ENCODE measurements around the gene SNCG. TPM values are rescaled to one million over a fixed set of nuclear protein-coding genes. Genes with fewer than 3 reads are reported as not detected.
"Not testable (repeated sequence)": the region's sequence is repeated elsewhere in the genome, so short reads cannot be mapped to it uniquely, and the experiment has no call there.

Gene SNCG
- total RNA-seq, 1 experiment from 2014 or later: 61.1 TPM

DNA sequence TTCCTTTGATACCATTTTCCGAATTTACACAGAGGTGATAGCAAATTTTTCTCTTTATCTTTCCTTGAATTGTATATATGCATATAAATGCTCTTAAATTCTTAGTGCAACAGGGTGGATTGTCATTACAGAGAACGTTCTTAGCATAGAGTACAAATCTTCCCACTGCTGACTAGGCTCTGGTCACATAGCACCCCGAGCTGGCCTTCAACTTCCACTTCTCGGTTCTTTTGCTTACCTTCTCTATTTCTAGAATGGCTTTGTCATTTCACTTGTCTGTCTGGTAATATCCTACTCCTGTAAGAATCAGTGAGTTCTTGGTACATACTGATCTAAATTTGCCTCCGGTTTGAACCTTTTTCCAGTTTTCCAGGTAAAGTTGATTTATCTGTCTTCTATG lies 23.3 kb downstream of the SNCG start:
- peaks cover 10 to 40% of the 10 kb centered on the region in 2 experiments; a peak in 3 of 4 replicates for H3K4me1 ChIP-seq (ENCODE audit: control insufficient read depth in 1 of 2, insufficient read depth in 2 of 2, low read length in 2 of 2)
- ChIA-PET RAD21 (ENCODE audit: low non-redundant PET in 1 of 2, low total read pairs in 2 of 2, uncharacterized antibody in 2 of 2, unreplicated experiment in 2 of 2) (no interaction called here), POLR2A (no interaction called here), CTCF (no interaction called here)
- no peaks in the 10 kb centered on the region for H3K9me3 ChIP-seq (ENCODE audit: control insufficient read depth in 1 of 2, insufficient read depth in 1 of 2, low read depth in 1 of 2, low read length in 2 of 2)
- ATAC-seq (no peak), DNase-seq (ENCODE audit: low read depth, low spot score) (no peak)
- no peak overlapping the region for H3K9ac ChIP-seq (ENCODE audit: low read length)
- no peaks in the 10 kb centered on the region for H3K36me3 ChIP-seq (ENCODE audit: control insufficient read depth in 1 of 2, insufficient read depth in 2 of 2, low read length in 2 of 2)
- no TSS peak for BruUV-seq (replicated peaks)
- H2AFZ ChIP-seq (ENCODE audit: low read depth, low read length, poor library complexity, severe bottlenecking): no peak overlapping the region
- H3K4me3 ChIP-seq (replicated peaks in 1 of 2; ENCODE audit: low read depth in 1 of 2, low read length in 2 of 2): no peak overlapping the region
- H3K4me2 ChIP-seq (ENCODE audit: low read length): no peak overlapping the region
- no peaks in the 10 kb centered on the region for H3K9me2 ChIP-seq (ENCODE audit: insufficient read depth)
- no peaks in the 10 kb centered on the region for H3K79me2 ChIP-seq (ENCODE audit: insufficient read depth, low read length)
- H3K27ac ChIP-seq (ENCODE audit: low read depth, low read length): no peak overlapping the region
- TF ChIP-seq ZNF274 (IDR thresholded peaks at IDR 0.05; ENCODE audit: low read depth, low read length): no peak
- no peak for TF ChIP-seq POLR2AphosphoS5 (IDR thresholded peaks at IDR 0.05; ENCODE audit: low read depth, low read length)
- TF ChIP-seq SP1 (IDR thresholded peaks at IDR 0.05; ENCODE audit: low read depth): no peak
- TF ChIP-seq EZH2 (IDR thresholded peaks at IDR 0.05): no peak
- TF ChIP-seq ZFX (IDR thresholded peaks at IDR 0.05): no peak
- TF ChIP-seq EZH2phosphoT487 (IDR thresholded peaks at IDR 0.05; ENCODE audit: borderline replicate concordance): no peak
- no peak for TF ChIP-seq POLR2A (IDR thresholded peaks at IDR 0.05; ENCODE audit: borderline replicate concordance, extremely low read depth, insufficient read depth, insufficient read length)
- no peaks in the 10 kb centered on the region for H4K20me1 ChIP-seq (ENCODE audit: insufficient read depth)
- H3K27me3 ChIP-seq (ENCODE audit: insufficient read depth, low read length): no peaks in the 10 kb centered on the region
- intact Hi-C loops (cut with micrococcal nuclease): no loop called here

DNA sequence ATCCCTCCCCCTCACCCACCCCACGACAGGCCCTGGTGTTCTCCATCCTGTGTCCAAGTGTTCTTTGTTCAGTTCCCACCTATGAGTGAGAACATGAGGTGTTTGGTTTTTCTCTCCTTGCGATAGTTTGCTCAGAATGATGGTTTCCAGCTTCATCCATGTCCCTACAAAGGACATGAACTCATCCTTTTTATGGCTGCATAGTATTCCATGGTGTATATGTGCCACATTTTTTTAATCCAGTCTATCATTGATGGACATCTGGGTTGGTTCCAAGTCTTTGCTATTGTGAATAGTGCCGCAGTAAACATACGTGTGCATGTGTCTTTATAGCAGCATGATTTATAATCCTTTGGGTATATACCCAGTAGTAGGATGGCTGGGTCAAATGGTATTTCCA lies 26.1 kb downstream of the SNCG start:
- RAD21 ChIA-PET (ENCODE audit: low non-redundant PET in 1 of 2, low total read pairs in 2 of 2, uncharacterized antibody in 2 of 2, unreplicated experiment in 2 of 2); H3K9ac ChIP-seq (ENCODE audit: low read length); CTCF ChIA-PET; H3K9me2 ChIP-seq (ENCODE audit: insufficient read depth); H3K27ac ChIP-seq (ENCODE audit: low read depth, low read length); intact Hi-C loops (cut with micrococcal nuclease); BruUV-seq (replicated peaks); H4K20me1 ChIP-seq (ENCODE audit: insufficient read depth); H3K36me3 ChIP-seq (ENCODE audit: control insufficient read depth in 1 of 2, insufficient read depth in 2 of 2, low read length in 2 of 2); H3K4me2 ChIP-seq (ENCODE audit: low read length); H2AFZ ChIP-seq (ENCODE audit: low read depth, low read length, poor library complexity, severe bottlenecking); POLR2A ChIA-PET; ATAC-seq; H3K4me3 ChIP-seq (replicated peaks in 1 of 2; ENCODE audit: low read depth in 1 of 2, low read length in 2 of 2); H3K9me3 ChIP-seq (ENCODE audit: control insufficient read depth in 1 of 2, insufficient read depth in 1 of 2, low read depth in 1 of 2, low read length in 2 of 2); H3K27me3 ChIP-seq (ENCODE audit: insufficient read depth, low read length); H3K79me2 ChIP-seq (ENCODE audit: insufficient read depth, low read length); DNase-seq (ENCODE audit: low read depth, low spot score): not testable (repeated sequence)
- H3K4me1 ChIP-seq (ENCODE audit: control insufficient read depth in 1 of 2, insufficient read depth in 2 of 2, low read length in 2 of 2): peaks cover 0 to 12% of the 10 kb centered on the region in 2 experiments; a peak in 2 of 4 replicates

All from HCT116 (cell line).